Gastroesophageal sphincter (tissue), 3 donors: Measurements from ENCODE around the gene ATP4A.

Experiments used
- POLR2A ChIP-seq, 2 donors: fragments of 450-650 bp; IDR thresholded peaks; one replicate each; pipeline ENCODE4 v1.6.1; 2017; ENCODE audit warnings: antibody characterized with exemption in 2 of 2, mild to moderate bottlenecking in 2 of 2, moderate library complexity in 1 of 2
- TF ChIP-seq, protein P1 (sequence below), 4 experiments: fragments of 200-600 bp in 2 of 4; fragments of 450-650 bp in 2 of 4; sonication (generic) in 1 of 4; IDR thresholded peaks; one replicate each; pipeline ENCODE4 v1.5.1; 2017 to 2019; ENCODE audit warnings: antibody characterized with exemption in 4 of 4, mild to moderate bottlenecking in 2 of 4, moderate library complexity in 2 of 4

- TF ChIP-seq, protein P1, sequence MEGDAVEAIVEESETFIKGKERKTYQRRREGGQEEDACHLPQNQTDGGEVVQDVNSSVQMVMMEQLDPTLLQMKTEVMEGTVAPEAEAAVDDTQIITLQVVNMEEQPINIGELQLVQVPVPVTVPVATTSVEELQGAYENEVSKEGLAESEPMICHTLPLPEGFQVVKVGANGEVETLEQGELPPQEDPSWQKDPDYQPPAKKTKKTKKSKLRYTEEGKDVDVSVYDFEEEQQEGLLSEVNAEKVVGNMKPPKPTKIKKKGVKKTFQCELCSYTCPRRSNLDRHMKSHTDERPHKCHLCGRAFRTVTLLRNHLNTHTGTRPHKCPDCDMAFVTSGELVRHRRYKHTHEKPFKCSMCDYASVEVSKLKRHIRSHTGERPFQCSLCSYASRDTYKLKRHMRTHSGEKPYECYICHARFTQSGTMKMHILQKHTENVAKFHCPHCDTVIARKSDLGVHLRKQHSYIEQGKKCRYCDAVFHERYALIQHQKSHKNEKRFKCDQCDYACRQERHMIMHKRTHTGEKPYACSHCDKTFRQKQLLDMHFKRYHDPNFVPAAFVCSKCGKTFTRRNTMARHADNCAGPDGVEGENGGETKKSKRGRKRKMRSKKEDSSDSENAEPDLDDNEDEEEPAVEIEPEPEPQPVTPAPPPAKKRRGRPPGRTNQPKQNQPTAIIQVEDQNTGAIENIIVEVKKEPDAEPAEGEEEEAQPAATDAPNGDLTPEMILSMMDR (IDR thresholded peaks at IDR 0.05) = no peak
- TF ChIP-seq POLR2A (IDR thresholded peaks at IDR 0.05) = no peak
Observed at GRCh38 chr19:35554076-35554475, 9.4 kb downstream of the ATP4A start.
